IPS-15b (cell line): ENCODE results near the gene ST6GALNAC3.

Experiments
- H3K27me3 ChIP-seq: one replicate; pipeline ENCODE4 v1.6.1; 2013; ENCODE audit warnings: low read length; ENCODE audit not compliant: control insufficient read depth, insufficient read depth
- H3K36me3 ChIP-seq: one replicate; pipeline ENCODE4 v1.6.1; 2013; ENCODE audit warnings: low read length; ENCODE audit not compliant: control insufficient read depth, insufficient read depth
- H3K4me1 ChIP-seq: one replicate; pipeline ENCODE4 v1.6.1; 2013; ENCODE audit warnings: mild to moderate bottlenecking, low read length; ENCODE audit not compliant: control insufficient read depth, insufficient read depth
- H3K4me3 ChIP-seq: one replicate; pipeline ENCODE4 v1.5.1; 2013; ENCODE audit warnings: low read depth, low read length
- H3K9ac ChIP-seq: one replicate; pipeline ENCODE4 v1.6.1; 2013; ENCODE audit warnings: low read depth, mild to moderate bottlenecking, low read length
- H3K9me3 ChIP-seq: one replicate; pipeline ENCODE4 v1.6.1; 2013; ENCODE audit warnings: mild to moderate bottlenecking, low read length; ENCODE audit not compliant: control insufficient read depth, insufficient read depth

Gene ST6GALNAC3

DNA sequence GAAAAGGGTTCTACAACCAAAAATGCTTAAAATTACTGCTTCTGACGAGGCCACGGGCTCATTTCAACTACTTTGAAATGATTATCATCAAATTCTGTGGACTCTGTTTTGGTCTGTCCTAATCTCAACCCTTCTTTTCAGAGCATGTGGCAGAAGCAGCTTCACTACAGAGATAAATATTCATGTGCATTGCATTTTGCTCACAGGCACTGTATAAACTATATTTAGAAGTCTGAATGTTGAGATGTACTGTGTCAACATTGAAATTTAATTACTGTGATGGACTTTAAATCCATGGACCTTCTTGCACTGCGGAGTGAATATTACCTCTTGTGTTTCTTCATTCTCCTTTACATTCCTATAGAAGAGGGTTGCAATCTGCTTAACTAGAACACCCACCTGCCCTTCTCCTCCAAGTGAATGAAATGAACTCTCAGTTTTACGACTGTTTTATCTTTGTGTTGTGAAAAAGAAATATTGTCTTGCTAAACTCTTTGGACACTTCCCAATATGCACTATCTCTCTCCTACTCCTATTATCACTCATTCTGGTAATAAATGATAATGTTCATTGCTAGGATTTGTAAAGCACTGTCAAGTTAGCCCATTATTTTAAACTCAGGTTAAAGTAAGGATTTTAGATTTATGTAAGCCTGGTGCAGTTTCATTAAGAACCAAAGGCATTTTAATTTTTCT is 511.6 kb downstream of the ST6GALNAC3 start:
- Histone ChIP-seq H3K9ac (no peak overlapping the region), H3K36me3 (no peaks in the 10 kb centered on the region), H3K4me3 (no peak overlapping the region), H3K9me3 (no peaks in the 10 kb centered on the region), H3K27me3 (no peaks in the 10 kb centered on the region), H3K4me1 (peaks cover 11% of the 10 kb centered on the region)

DNA sequence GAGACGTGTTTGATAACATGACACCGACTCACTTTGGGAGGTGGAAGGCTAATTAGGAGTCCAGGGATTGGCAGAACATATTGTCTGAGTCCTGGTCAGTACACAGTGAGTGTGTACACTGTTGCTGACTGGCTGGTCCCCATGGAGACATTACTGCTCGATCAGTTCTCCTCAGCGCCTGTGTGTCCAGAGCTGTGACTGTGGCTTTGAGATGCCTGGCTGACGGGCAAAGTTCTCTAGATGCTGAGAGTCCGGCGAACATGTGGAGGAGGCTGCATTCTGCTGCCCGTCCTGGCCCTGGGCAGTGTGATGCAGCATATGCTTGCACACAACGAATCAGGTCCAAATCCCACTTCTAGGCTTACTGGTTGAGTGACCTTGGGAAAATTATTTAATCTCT is 512.7 kb downstream of the ST6GALNAC3 start:
- Histone ChIP-seq H3K27me3 (no peaks in the 10 kb centered on the region), H3K36me3 (no peaks in the 10 kb centered on the region), H3K9ac (no peak overlapping the region), H3K4me3 (no peak overlapping the region), H3K4me1 (peaks cover 11% of the 10 kb centered on the region), H3K9me3 (no peaks in the 10 kb centered on the region)

DNA sequence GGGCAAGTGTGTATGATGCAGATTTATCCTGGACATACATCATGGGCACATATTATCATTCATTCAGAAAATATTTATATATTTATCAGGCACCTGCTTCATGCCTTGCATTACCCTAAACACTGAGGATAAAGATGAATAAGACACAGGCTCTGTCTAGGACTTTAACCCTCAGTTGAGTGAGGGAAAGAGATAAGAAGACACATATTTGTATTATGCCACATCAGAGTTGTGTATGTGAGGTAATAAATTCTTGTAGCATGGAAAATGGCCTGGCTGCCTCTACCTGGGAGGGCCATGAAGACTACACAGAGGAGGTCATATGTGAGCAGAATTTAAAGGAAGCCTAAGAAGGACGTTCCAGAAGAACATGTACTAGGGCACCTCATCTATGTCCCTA is 516.9 kb downstream of the ST6GALNAC3 start:
- Histone ChIP-seq H3K9ac (no peak overlapping the region), H3K27me3 (no peaks in the 10 kb centered on the region), H3K4me3 (no peak overlapping the region), H3K4me1 (no peaks in the 10 kb centered on the region), H3K36me3 (no peaks in the 10 kb centered on the region), H3K9me3 (no peaks in the 10 kb centered on the region)

DNA sequence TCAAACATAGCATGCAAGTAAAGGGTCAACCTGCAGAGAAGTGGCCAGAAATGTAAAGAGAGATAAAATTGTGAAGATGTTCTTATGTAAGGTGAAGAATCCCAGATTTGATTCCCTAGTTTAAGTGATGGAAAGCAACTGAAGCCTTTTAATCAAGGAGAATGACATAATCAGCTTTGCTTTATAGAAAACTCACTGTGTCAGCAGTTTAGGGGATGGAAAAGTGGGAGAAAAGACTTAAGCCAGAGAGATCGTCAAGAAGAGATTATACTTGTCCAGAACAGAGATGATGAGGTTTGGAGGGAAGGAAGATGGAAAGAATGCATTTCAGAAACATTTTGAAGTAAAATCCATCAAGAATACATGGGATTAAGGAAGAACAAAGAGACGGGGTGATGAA is 517.4 kb downstream of the ST6GALNAC3 start:
- no peaks in the 10 kb centered on the region for H3K4me1 ChIP-seq
- H3K9ac ChIP-seq = no peak overlapping the region
- no peaks in the 10 kb centered on the region for H3K9me3 ChIP-seq
- no peaks in the 10 kb centered on the region for H3K36me3 ChIP-seq
- H3K27me3 ChIP-seq = no peaks in the 10 kb centered on the region
- no peak overlapping the region for H3K4me3 ChIP-seq

DNA sequence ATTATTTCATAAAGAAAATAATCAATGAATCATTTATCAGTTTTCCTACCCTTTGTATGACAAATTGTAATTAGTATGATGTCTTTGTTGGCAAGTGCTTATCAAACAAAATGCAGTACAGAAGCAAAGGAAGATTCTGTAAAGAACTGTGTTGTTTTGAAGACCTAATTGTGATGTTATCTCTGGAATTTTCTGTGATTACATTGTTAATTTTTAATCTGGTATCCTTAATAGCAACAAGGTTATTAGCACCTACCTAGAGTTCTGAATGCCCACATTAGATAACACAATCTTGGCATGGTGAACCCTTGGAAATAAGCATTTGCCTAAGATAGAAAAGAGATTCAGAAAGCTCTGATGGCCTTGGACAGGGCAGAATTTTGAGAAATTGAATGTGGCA is 518.6 kb downstream of the ST6GALNAC3 start:
- Histone ChIP-seq H3K4me3 (no peak overlapping the region), H3K9ac (no peak overlapping the region), H3K27me3 (no peaks in the 10 kb centered on the region), H3K4me1 (no peaks in the 10 kb centered on the region), H3K36me3 (no peaks in the 10 kb centered on the region), H3K9me3 (no peaks in the 10 kb centered on the region)

DNA sequence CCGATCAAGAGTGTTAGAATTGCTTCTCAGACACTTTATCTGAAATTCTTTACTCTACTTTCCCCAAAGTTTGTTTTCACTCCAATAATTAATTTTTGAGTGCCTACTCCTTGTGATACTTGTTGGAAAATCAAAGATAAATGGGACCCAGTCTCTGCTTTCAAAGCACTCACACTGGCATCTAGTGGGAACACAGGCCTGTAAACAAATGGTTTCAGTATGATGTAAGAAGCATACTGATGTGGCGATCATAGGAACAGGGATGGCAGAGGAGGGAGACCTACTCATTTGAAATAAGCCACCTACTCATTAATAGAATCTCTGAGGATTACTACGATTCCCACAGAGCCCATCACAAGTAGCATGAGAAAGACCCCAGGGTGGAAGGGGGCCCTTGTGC is 519.1 kb downstream of the ST6GALNAC3 start:
- Histone ChIP-seq H3K36me3 (no peaks in the 10 kb centered on the region), H3K27me3 (no peaks in the 10 kb centered on the region), H3K9me3 (no peaks in the 10 kb centered on the region), H3K9ac (no peak overlapping the region), H3K4me3 (no peak overlapping the region), H3K4me1 (no peaks in the 10 kb centered on the region)

DNA sequence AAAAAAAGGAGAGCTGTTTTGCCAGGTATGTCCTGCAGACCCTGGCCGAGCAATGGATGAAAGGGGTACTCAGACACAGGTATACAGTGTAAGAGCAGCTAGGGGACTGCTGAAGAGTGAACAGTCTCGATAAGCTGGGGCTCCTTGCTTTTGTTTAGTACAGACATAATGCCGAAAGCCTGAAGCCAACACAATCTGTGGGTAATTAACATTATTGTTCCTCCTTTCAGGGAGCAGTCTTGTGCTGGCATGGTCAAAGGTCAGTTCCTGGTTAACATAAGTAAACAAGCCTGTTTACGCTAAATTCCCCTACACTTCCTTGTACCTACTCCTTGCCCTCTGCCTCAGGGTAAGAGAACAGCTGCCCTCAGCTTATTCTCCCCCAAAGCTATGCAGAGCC is 520.5 kb downstream of the ST6GALNAC3 start:
- no peaks in the 10 kb centered on the region for H3K27me3 ChIP-seq
- no peaks in the 10 kb centered on the region for H3K36me3 ChIP-seq
- H3K4me3 ChIP-seq = no peak overlapping the region

DNA sequence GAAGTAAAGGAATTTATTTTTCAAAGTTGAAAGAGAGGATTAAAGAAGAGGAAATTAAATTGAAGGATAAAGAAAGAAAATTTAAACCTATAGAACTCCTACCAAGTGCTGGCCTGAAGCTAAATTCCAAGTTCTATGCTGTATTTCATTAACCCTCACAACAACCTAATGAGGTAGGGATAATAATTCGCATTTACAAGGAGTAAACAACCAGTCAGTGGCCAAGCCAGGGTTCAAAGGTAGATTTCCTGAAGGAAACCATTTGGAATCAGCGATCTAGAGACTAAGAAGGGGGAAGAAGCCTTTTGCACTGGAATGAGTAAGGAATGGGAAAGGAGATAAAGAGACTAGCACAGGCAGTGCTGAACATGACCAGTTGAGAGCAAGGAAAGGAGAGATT is 526.9 kb downstream of the ST6GALNAC3 start:
- no peak overlapping the region for H3K4me3 ChIP-seq
- no peaks in the 10 kb centered on the region for H3K27me3 ChIP-seq
- H3K9ac ChIP-seq = no peak overlapping the region
- no peaks in the 10 kb centered on the region for H3K36me3 ChIP-seq
- no peaks in the 10 kb centered on the region for H3K4me1 ChIP-seq
- no peaks in the 10 kb centered on the region for H3K9me3 ChIP-seq

More for the DNA sequence above, 520.5 kb downstream of the ST6GALNAC3 start:
- H3K9ac ChIP-seq = no peak overlapping the region
- H3K9me3 ChIP-seq = no peaks in the 10 kb centered on the region
- H3K4me1 ChIP-seq = no peaks in the 10 kb centered on the region

DNA sequence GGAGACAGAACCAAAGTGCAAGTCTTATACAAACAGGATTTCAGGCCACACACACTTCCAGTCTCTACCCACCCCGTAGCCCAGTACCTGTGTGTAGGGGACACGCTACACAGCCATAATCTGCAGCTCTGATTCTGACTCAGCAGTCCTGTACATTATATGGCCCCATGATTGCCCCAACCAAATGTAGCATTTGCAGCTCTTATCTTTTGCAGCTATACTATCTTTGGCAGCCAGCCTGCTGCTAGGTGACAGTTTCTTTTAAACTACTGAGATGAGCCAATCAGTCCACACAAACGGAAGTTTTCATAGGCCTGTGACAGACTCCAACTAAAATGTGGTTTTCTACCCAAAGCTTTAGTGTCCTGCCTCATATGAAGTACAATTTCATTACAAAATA is 533.2 kb downstream of the ST6GALNAC3 start:
- Histone ChIP-seq H3K4me1 (no peaks in the 10 kb centered on the region), H3K4me3 (no peak overlapping the region), H3K9me3 (no peaks in the 10 kb centered on the region), H3K27me3 (no peaks in the 10 kb centered on the region), H3K36me3 (no peaks in the 10 kb centered on the region), H3K9ac (no peak overlapping the region)

DNA sequence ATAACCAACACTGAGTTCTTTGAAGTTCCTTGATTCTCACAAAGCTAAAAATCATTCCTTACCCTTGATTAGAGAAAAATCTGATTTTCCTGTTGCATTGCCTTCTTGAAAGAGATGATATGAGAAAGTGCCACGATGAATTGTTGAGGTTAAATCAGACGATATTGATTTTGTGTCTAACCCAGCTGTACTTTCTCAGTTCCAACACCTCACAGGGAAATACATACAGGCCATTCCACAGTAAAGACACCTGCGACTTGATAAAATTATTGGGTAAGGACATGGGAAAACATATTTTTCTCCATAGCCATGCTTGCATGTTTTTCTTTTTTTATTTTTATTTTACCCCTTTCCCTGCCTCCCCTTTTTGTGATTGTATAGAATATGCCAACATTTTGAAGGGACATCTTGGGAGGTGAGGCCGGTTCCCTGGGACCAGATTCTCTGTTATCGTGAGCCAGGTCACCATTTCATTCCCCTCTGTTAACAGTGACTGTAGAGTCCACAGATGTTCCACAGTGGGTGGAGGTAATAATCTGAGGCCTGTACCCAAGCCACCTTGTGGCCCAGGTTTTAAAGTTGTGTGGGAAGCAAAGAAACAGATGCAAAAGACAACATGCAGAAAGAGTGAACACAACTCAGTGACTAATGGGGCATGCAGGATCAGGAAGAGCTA is 537.4 kb downstream of the ST6GALNAC3 start:
- Histone ChIP-seq H3K27me3 (no peaks in the 10 kb centered on the region), H3K36me3 (no peaks in the 10 kb centered on the region), H3K9ac (no peak overlapping the region), H3K4me1 (no peaks in the 10 kb centered on the region), H3K4me3 (no peak overlapping the region), H3K9me3 (no peaks in the 10 kb centered on the region)

DNA sequence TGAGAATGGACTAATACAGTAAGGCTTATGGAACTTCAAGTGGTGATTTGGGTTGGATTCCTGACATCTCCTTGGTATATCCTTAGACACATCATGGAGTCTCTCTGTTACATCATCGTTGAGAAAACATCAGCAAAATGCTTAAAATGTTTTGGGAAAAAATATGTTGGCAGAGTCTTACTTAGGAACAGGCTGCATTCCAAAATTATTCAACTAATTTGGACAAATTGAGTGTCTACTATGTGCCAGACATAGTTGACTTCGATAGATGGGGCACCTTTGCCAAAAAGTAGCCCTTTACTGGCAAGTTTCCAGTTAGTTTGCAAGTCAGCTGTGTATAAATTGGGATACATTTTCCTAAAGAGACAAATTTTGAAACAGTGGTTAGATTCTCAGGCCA is 539.3 kb downstream of the ST6GALNAC3 start:
- Histone ChIP-seq H3K9me3 (no peaks in the 10 kb centered on the region), H3K27me3 (no peaks in the 10 kb centered on the region), H3K36me3 (no peaks in the 10 kb centered on the region)

DNA sequence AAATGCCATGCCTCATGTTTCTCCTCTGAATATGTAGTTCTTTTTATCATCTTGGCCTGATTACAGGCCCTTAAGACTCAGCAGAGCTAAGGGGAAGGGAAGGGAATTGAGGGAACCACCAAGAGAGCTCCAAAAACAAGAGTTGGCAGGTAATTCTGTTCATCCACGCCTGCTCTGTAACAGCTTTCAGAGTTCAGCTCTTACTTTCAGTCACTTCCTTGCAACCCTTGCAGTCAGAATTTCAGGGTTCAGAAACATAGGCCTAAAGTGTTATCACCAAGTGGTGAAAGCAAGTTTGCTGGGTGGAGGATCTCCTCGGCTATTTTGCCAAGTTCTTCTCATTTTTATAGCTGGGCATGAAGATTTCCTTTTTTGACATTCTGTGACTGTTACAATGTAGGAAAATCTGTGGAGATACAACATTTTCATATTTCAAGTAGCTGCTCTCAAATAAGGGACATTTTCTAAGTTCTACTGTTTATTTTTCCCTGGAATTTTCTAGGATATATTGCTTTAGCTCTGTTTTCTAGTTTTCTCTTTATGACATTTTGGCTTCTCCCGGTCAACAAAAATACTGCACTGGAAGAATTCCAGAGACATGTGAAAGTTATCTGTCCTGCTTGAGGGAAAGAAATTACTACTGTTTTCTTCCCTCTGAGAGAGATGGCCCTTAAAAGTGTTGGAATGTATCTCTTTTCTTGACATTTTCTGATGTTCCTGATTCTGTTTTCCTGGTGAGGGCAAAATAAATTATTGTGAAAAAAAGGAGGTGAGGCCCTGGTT is 540.9 kb downstream of the ST6GALNAC3 start:
- no peaks in the 10 kb centered on the region for H3K4me1 ChIP-seq
- no peaks in the 10 kb centered on the region for H3K36me3 ChIP-seq
- no peaks in the 10 kb centered on the region for H3K27me3 ChIP-seq
- H3K4me3 ChIP-seq = no peak overlapping the region
- no peak overlapping the region for H3K9ac ChIP-seq
- H3K9me3 ChIP-seq = no peaks in the 10 kb centered on the region

More for the DNA sequence above, 539.3 kb downstream of the ST6GALNAC3 start:
- Histone ChIP-seq H3K4me3 (no peak overlapping the region), H3K4me1 (no peaks in the 10 kb centered on the region), H3K9ac (no peak overlapping the region)
